ENCODE results near the gene KIRREL3.

- no peak for TF ChIP-seq CTCF (IDR thresholded peaks at IDR 0.05)
- TF ChIP-seq POLR2A (IDR thresholded peaks at IDR 0.05), result no peak
Observed at GRCh38 chr11:126423743-126424142, 576.8 kb downstream of the KIRREL3 start.

All from testis (tissue), 2 donors.